CD4-positive, CD25-positive, alpha-beta regulatory T cell (primary cell): Measurements from ENCODE around the gene BUD31. TPM values are rescaled to one million over a fixed set of nuclear protein-coding genes. Genes with fewer than 3 reads are reported as not detected.
A peak's percentile ranks its signal among the peaks of the same experiment; 100 is the strongest.

ENCODE experiments used
- ATAC-seq, 2 donors: fragments of 150-1000 bp; cut with Tn5 transposase; one replicate each; pipeline ENCODE4 v1.10.0; 2021; ENCODE audit warnings: low read depth in 2 of 2, moderate number of reproducible peaks in 2 of 2, moderate library complexity in 1 of 2
- DNase-seq, 3 donors: peaks; one replicate each; pipeline versions ENCODE4 v3.0.0 to v3.0.0-alpha.2; 2012 to 2022; ENCODE audit warnings: mixed read lengths in 1 of 3
- H3K27ac ChIP-seq: one replicate; pipeline ENCODE4 v1.7.0; 2013; ENCODE audit warnings: mild to moderate bottlenecking, low read length; ENCODE audit not compliant: insufficient read depth, poor library complexity, severe bottlenecking
- H3K27me3 ChIP-seq: one replicate; pipeline ENCODE4 v1.7.0; 2013; ENCODE audit warnings: low read length; ENCODE audit not compliant: control insufficient read depth, insufficient read depth
- H3K36me3 ChIP-seq: one replicate; pipeline ENCODE4 v1.7.0; 2013; ENCODE audit warnings: mild to moderate bottlenecking, low read length, moderate library complexity; ENCODE audit not compliant: control insufficient read depth, insufficient read depth
- H3K4me1 ChIP-seq: 2 replicates; pipeline ENCODE4 v1.7.0; 2013; ENCODE audit warnings: mild to moderate bottlenecking, low read length; ENCODE audit not compliant: insufficient read depth, control insufficient read depth, poor library complexity, severe bottlenecking
- H3K4me3 ChIP-seq: one replicate; pipeline ENCODE4 v1.7.0; 2013; ENCODE audit warnings: low read depth, mild to moderate bottlenecking, low read length, moderate library complexity
- H3K9me3 ChIP-seq, 2 experiments: 1 replicate in 1 of 2; 2 replicates in 1 of 2; pipeline ENCODE4 v1.7.0; 2013; ENCODE audit warnings: low read length in 2 of 2, mild to moderate bottlenecking in 1 of 2, moderate library complexity in 1 of 2; ENCODE audit not compliant: control insufficient read depth in 2 of 2
- H3K27ac Mint-ChIP-seq, 3 donors: one replicate each; pipeline ENCODE4 v1.8.0; 2020 to 2022; ENCODE audit warnings: mild to moderate bottlenecking in 3 of 3, mixed read lengths in 3 of 3, moderate library complexity in 2 of 3
- H3K27me3 Mint-ChIP-seq: one replicate; pipeline ENCODE4 v1.8.0; 2022; ENCODE audit warnings: mild to moderate bottlenecking, mixed read lengths
- H3K36me3 Mint-ChIP-seq: one replicate; pipeline ENCODE4 v1.8.0; 2020; ENCODE audit warnings: mixed read lengths
- H3K4me1 Mint-ChIP-seq, 4 donors: one replicate each; pipeline ENCODE4 v1.8.0; 2020 to 2022; ENCODE audit warnings: mixed read lengths in 4 of 4, mild to moderate bottlenecking in 1 of 4
- H3K4me3 Mint-ChIP-seq, 4 donors: one replicate each; pipeline ENCODE4 v1.8.0; 2020 to 2022; ENCODE audit warnings: mild to moderate bottlenecking in 4 of 4, mixed read lengths in 4 of 4, moderate library complexity in 3 of 4
- H3K9me3 Mint-ChIP-seq, 7 donors: one replicate each; pipeline ENCODE4 v1.8.0; 2020 to 2022; ENCODE audit warnings: mixed read lengths in 7 of 7, mild to moderate bottlenecking in 3 of 7, moderate library complexity in 2 of 7
- polyA plus RNA-seq, 4 donors: library from polyadenylated mRNA; unstranded; fragments of 300-500 nt; fragmentation: Illumina TruSeq; gene quantifications; one replicate each; pipeline ENCODE4 v1.2.3, GENCODE V29; 2021
- total RNA-seq: library from RNA; stranded (reverse); gene quantifications from one replicate; pipeline ENCODE4 v1.2.3, GENCODE V29; 2022

The BUD31 gene
- total and polyA plus RNA-seq, 5 donors from 2014 or later: 130 to 251 (median 199) TPM

- H3K27ac ChIP-seq: no peak overlapping the region
- Mint-ChIP-seq H3K27ac (no peak overlapping the region), H3K4me3 (no peak overlapping the region), H3K36me3 (peaks cover 16% of the 10 kb centered on the region), H3K4me1 (peaks cover 0 to 10% (median 6%) of the 10 kb centered on the region in 4 donors), H3K27me3 (no peaks in the 10 kb centered on the region), H3K9me3 (no peaks in the 10 kb centered on the region)
- ATAC-seq (no peak), DNase-seq (no peak)
- H3K4me3 ChIP-seq: no peak overlapping the region
- no peaks in the 10 kb centered on the region for H3K9me3 ChIP-seq
- H3K36me3 ChIP-seq: peaks cover 18% of the 10 kb centered on the region
- no peaks in the 10 kb centered on the region for H3K27me3 ChIP-seq
- peaks cover 8% of the 10 kb centered on the region for H3K4me1 ChIP-seq
These were observed 38.9 kb upstream of the BUD31 start for GRCh38 chr7:99369767-99370391.

- Histone ChIP-seq H3K4me1 (peaks cover 16% of the 10 kb centered on the region), H3K27me3 (no peaks in the 10 kb centered on the region), H3K9me3 (no peaks in the 10 kb centered on the region), H3K4me3 (no peak overlapping the region), H3K36me3 (peaks cover 6% of the 10 kb centered on the region), H3K27ac (no peak overlapping the region)
- Mint-ChIP-seq H3K4me3 (peak overlapping the region in 1 of 4 donors; percentile 60), H3K27me3 (no peaks in the 10 kb centered on the region), H3K9me3 (no peaks in the 10 kb centered on the region), H3K4me1 (peaks cover 0 to 11% (median 4%) of the 10 kb centered on the region in 4 donors), H3K27ac (no peak overlapping the region), H3K36me3 (peaks cover 5% of the 10 kb centered on the region)
- DNase-seq (no peak), ATAC-seq (no peak)
These were observed 37.3 kb upstream of the BUD31 start for GRCh38 chr7:99371376-99371920.

- Histone ChIP-seq H3K27ac (no peak overlapping the region), H3K4me1 (peaks cover 27% of the 10 kb centered on the region), H3K4me3 (no peak overlapping the region), H3K9me3 (no peaks in the 10 kb centered on the region), H3K36me3 (no peaks in the 10 kb centered on the region), H3K27me3 (no peaks in the 10 kb centered on the region)
- no peaks in the 10 kb centered on the region for H3K9me3 Mint-ChIP-seq
- ATAC-seq: no peak
- peaks cover 4% of the 10 kb centered on the region for H3K27me3 Mint-ChIP-seq
- H3K4me1 Mint-ChIP-seq: peaks cover 0 to 20% (median 10%) of the 10 kb centered on the region in 4 donors
- H3K27ac Mint-ChIP-seq: peak overlapping the region; percentile 55 to 90 (median 69)
- peak overlapping the region; percentile 82 to 88 (median 86) for H3K4me3 Mint-ChIP-seq
- DNase-seq: no peak
- H3K36me3 Mint-ChIP-seq: no peaks in the 10 kb centered on the region
These were observed 36.3 kb upstream of the BUD31 start for GRCh38 chr7:99372275-99373090.

GRCh38 chr7:99373091-99374066 is 35.4 kb upstream of the BUD31 start:
- ATAC-seq (no peak), DNase-seq (no peak)
- peak overlapping the region; percentile 24 for H3K4me3 ChIP-seq
- Mint-ChIP-seq H3K36me3 (no peaks in the 10 kb centered on the region), H3K4me3 (peak overlapping the region; percentile 82 to 92 (median 88)), H3K9me3 (no peaks in the 10 kb centered on the region), H3K27me3 (peaks cover 4% of the 10 kb centered on the region), H3K4me1 (peaks cover 0 to 29% (median 14%) of the 10 kb centered on the region in 4 donors), H3K27ac (peak overlapping the region; percentile 55 to 69 (median 66))
- peaks cover 36% of the 10 kb centered on the region for H3K4me1 ChIP-seq
- no peaks in the 10 kb centered on the region for H3K27me3 ChIP-seq
- peaks cover 7% of the 10 kb centered on the region for H3K36me3 ChIP-seq
- no peaks in the 10 kb centered on the region for H3K9me3 ChIP-seq
- peak overlapping the region; percentile 99 for H3K27ac ChIP-seq

GRCh38 chr7:99374111-99375064 is 34.4 kb upstream of the BUD31 start, which contains the start of gene ARPC1B:
TSS of gene ARPC1B (plus strand) at chr7:99374730. CDS start at chr7:99385715, 10,985 bp downstream.
- DNase-seq: peak; percentile 80 to 94 (median 82)
- no peaks in the 10 kb centered on the region for H3K27me3 ChIP-seq
- peak within 1 kb of the TSS; percentile 99 for H3K27ac ChIP-seq
- H3K36me3 ChIP-seq: peaks cover 7% of the 10 kb centered on the region
- H3K4me3 Mint-ChIP-seq: peak within 1 kb of the TSS; percentile 83 to 94 (median 88)
- H3K9me3 ChIP-seq: no peaks in the 10 kb centered on the region
- ATAC-seq: peak; percentile 76 to 78
- peaks cover 45% of the 10 kb centered on the region for H3K4me1 ChIP-seq
- peaks cover 4% of the 10 kb centered on the region for H3K27me3 Mint-ChIP-seq
- H3K36me3 Mint-ChIP-seq: peaks cover 4% of the 10 kb centered on the region
- peak within 1 kb of the TSS; percentile 48 for H3K4me3 ChIP-seq
- H3K4me1 Mint-ChIP-seq: peaks cover 0 to 36% (median 21%) of the 10 kb centered on the region in 4 donors
- peak within 1 kb of the TSS; percentile 36 to 92 (median 66) for H3K27ac Mint-ChIP-seq
- no peaks in the 10 kb centered on the region for H3K9me3 Mint-ChIP-seq

GRCh38 chr7:99375070-99375807 is 33.5 kb upstream of the BUD31 start:
- DNase-seq: peak; percentile 58 to 76 (median 59)

More at GRCh38 chr7:99375070-99375807, 33.5 kb upstream of the BUD31 start:
- peaks cover 0 to 44% (median 27%) of the 10 kb centered on the region in 4 donors for H3K4me1 Mint-ChIP-seq
- peaks cover 4% of the 10 kb centered on the region for H3K36me3 Mint-ChIP-seq
- H3K9me3 Mint-ChIP-seq: no peaks in the 10 kb centered on the region
- H3K27me3 Mint-ChIP-seq: peaks cover 4% of the 10 kb centered on the region
- Histone ChIP-seq H3K27me3 (no peaks in the 10 kb centered on the region), H3K27ac (peak overlapping the region; percentile 99), H3K9me3 (no peaks in the 10 kb centered on the region), H3K4me3 (peak overlapping the region; percentile 48), H3K4me1 (peaks cover 53% of the 10 kb centered on the region), H3K36me3 (peaks cover 7% of the 10 kb centered on the region)
- H3K27ac Mint-ChIP-seq: peak overlapping the region in 2 of 3 donors; percentile 36 to 92
- peak overlapping the region; percentile 83 to 94 (median 88) for H3K4me3 Mint-ChIP-seq
- peak; percentile 46 to 47 for ATAC-seq
